Mammary epithelial cell (primary cell): ENCODE results near the gene SOX5.

Experiments
- CTCF ChIP-seq, 2 donors: IDR thresholded peaks in 1 of 2; conservative IDR thresholded peaks in 1 of 2; 2 replicates each; pipeline ENCODE4 v1.5.1; 2011 to 2012; ENCODE audit warnings: inconsistent platforms in 2 of 2, low read length in 2 of 2, mild to moderate bottlenecking in 2 of 2, control low read depth in 1 of 2, low read depth in 1 of 2; ENCODE audit not compliant: insufficient read depth in 1 of 2; ENCODE audit errors: extremely low read depth in 1 of 2
- EZH2 ChIP-seq: IDR thresholded peaks from 2 replicates; pipeline ENCODE4 v1.6.1; 2012; ENCODE audit warnings: low read length, inconsistent platforms, borderline replicate concordance

GRCh38 chr12:23938422-23938821 is 11.0 kb downstream of the SOX5 start:
- TF ChIP-seq CTCF (conservative IDR thresholded peaks at IDR 0.05 in 1 of 2, IDR thresholded peaks at IDR 0.05 in 1 of 2; ENCODE audit: extremely low read depth in 1 of 2, insufficient read depth in 1 of 2, low read depth in 1 of 2, low read length in 2 of 2) (no peak), EZH2 (no peak)
